HEK293 (cell line): ENCODE results near the gene NUAK1.
A peak's percentile ranks its signal among the peaks of the same experiment; 100 is the strongest.

ENCODE experiments used
- CTCF ChIA-PET: fragments of 350-600 bp; formaldehyde crosslinking; extraction: SDS; loops from one replicate; lab custom pipeline; 2021; ENCODE audit warnings: antibody characterized with exemption; lab: Yijun Ruan, JAX
- POLR2A ChIA-PET: fragments of 300-600 bp; formaldehyde crosslinking; extraction: SDS; loops from one replicate; lab custom pipeline; 2020; ENCODE audit warnings: antibody characterized with exemption, inconsistent platforms; lab: Yijun Ruan, JAX
- H3K27ac ChIP-seq: fragments of 200-500 bp; sonication (Bioruptor generic); 2 replicates; pipeline ENCODE4 v1.5.1; 2014; ENCODE audit warnings: low read depth, low read length, control low read depth, inconsistent platforms; ENCODE audit errors: extremely low read depth
- H3K36me3 ChIP-seq, 2 experiments: fragments of 200-500 bp in 1 of 2; sonication (Bioruptor generic) in 1 of 2; 1 replicate in 1 of 2; 2 replicates in 1 of 2; pipeline ENCODE4 v1.5.1; 2014 to 2017; ENCODE audit warnings: inconsistent platforms in 2 of 2, low read length in 2 of 2; ENCODE audit not compliant: control insufficient read depth in 2 of 2, insufficient read depth in 1 of 2
- H3K4me1 ChIP-seq: fragments of 200-500 bp; sonication (Bioruptor generic); 2 replicates; pipeline ENCODE4 v1.5.1; 2014; ENCODE audit warnings: mild to moderate bottlenecking, low read length, inconsistent platforms; ENCODE audit not compliant: control insufficient read depth, insufficient read depth
- H3K4me3 ChIP-seq: 2 replicates; pipeline ENCODE4 v1.5.1; 2011; ENCODE audit warnings: low read depth, mild to moderate bottlenecking, control low read depth, low read length, moderate library complexity
- H3K9me3 ChIP-seq: fragments of 200-500 bp; sonication (Bioruptor generic); 2 replicates; pipeline ENCODE4 v1.5.1; 2014; ENCODE audit warnings: low read depth, low read length, inconsistent platforms; ENCODE audit not compliant: control insufficient read depth, insufficient read depth
- PRDM10 ChIP-seq: fragments of 450-650 bp; formaldehyde crosslinking; IDR thresholded peaks from 2 replicates; pipeline ENCODE4 v1.5.1; 2016; ENCODE audit warnings: missing biosample characterization, missing genetic modification characterization
- PRDM6 ChIP-seq: fragments of 450-650 bp; formaldehyde crosslinking; IDR thresholded peaks from 2 replicates; pipeline ENCODE4 v1.5.1; 2017; ENCODE audit warnings: missing biosample characterization, missing genetic modification characterization
- TSHZ1 ChIP-seq: fragments of 450-650 bp; formaldehyde crosslinking; IDR thresholded peaks from 2 replicates; pipeline ENCODE4 v1.5.1; 2016; ENCODE audit warnings: missing biosample characterization, missing genetic modification characterization, borderline replicate concordance
- ZNF114 ChIP-seq: fragments of 450-650 bp; formaldehyde crosslinking; IDR thresholded peaks from 2 replicates; pipeline ENCODE4 v1.5.0; 2017; ENCODE audit warnings: missing biosample characterization, missing genetic modification characterization
- ZNF19 ChIP-seq: fragments of 450-650 bp; formaldehyde crosslinking; IDR thresholded peaks from 2 replicates; pipeline ENCODE4; 2016; ENCODE audit warnings: missing biosample characterization, missing genetic modification characterization, low read depth
- ZNF302 ChIP-seq: fragments of 450-650 bp; formaldehyde crosslinking; IDR thresholded peaks from 2 replicates; pipeline ENCODE4 v1.5.1; 2016; ENCODE audit warnings: missing biosample characterization, missing genetic modification characterization, low read depth
- ZNF335 ChIP-seq: fragments of 450-650 bp; formaldehyde crosslinking; conservative IDR thresholded peaks from 2 replicates; pipeline ENCODE4 v1.5.1; 2016; ENCODE audit warnings: missing biosample characterization, missing genetic modification characterization
- ZNF37A ChIP-seq: fragments of 450-650 bp; IDR thresholded peaks from 2 replicates; pipeline ENCODE4 v1.5.1; 2018; ENCODE audit warnings: missing biosample characterization, missing genetic modification characterization
- ZNF449 ChIP-seq: fragments of 450-650 bp; formaldehyde crosslinking; IDR thresholded peaks from 2 replicates; pipeline ENCODE4 v1.5.1; 2017; ENCODE audit warnings: missing biosample characterization, mild to moderate bottlenecking, missing genetic modification characterization, moderate library complexity
- ZNF600 ChIP-seq: fragments of 450-650 bp; formaldehyde crosslinking; IDR thresholded peaks from 2 replicates; pipeline ENCODE4 v1.5.1; 2016; ENCODE audit warnings: missing biosample characterization, missing genetic modification characterization
- ZNF658 ChIP-seq: fragments of 450-650 bp; formaldehyde crosslinking; IDR thresholded peaks from 2 replicates; pipeline ENCODE4; 2016; ENCODE audit warnings: missing biosample characterization, missing genetic modification characterization
- ZNF670 ChIP-seq: fragments of 450-650 bp; formaldehyde crosslinking; IDR thresholded peaks from 2 replicates; pipeline ENCODE4 v1.5.1; 2016; ENCODE audit warnings: missing biosample characterization, missing genetic modification characterization, low read depth
- ZNF747 ChIP-seq: fragments of 450-650 bp; formaldehyde crosslinking; IDR thresholded peaks from 2 replicates; pipeline ENCODE4 v1.5.1; 2016; ENCODE audit warnings: missing biosample characterization, missing genetic modification characterization
- ZNF843 ChIP-seq: fragments of 450-650 bp; formaldehyde crosslinking; IDR thresholded peaks from 2 replicates; pipeline ENCODE4 v1.5.1; 2016; ENCODE audit warnings: missing biosample characterization, missing genetic modification characterization

NUAK1 gene

GRCh38 chr12:106106892-106107291 lies 31.9 kb downstream of the NUAK1 start:
- Histone ChIP-seq H3K4me3 (no peak overlapping the region), H3K27ac (peak overlapping the region; percentile 25; the same call in 1 of the 2 replicates), H3K9me3 (no peaks in the 10 kb centered on the region), H3K36me3 (peaks cover 0 to 6% of the 10 kb centered on the region in 2 experiments; a peak in 2 of 3 replicates), H3K4me1 (peaks cover 33% of the 10 kb centered on the region)
- TF ChIP-seq ZNF658 (tag by site-specific recombination) = no peak
- no peak for TF ChIP-seq ZNF302 (tag by site-specific recombination)
- TF ChIP-seq ZNF843 (tag by site-specific recombination) = no peak
- no peak for TF ChIP-seq TSHZ1 (tag by site-specific recombination)
- 0 out of 2 replicates have a peak, but pooled peaks have one; percentile 21 for TF ChIP-seq ZNF600
- TF ChIP-seq ZNF335 (tag by site-specific recombination) = 0 out of 2 replicates have a peak, but pooled peaks have one; percentile 23
- no peak for TF ChIP-seq ZNF670
- TF ChIP-seq ZNF114 (tag by site-specific recombination) = no peak
- no peak for TF ChIP-seq ZNF37A (tag by site-specific recombination)
- TF ChIP-seq ZNF747 (tag by site-specific recombination) = no peak
- no peak for TF ChIP-seq ZNF19 (tag by site-specific recombination)
- peak; percentile 27; the same call in 1 of the 2 replicates for TF ChIP-seq ZNF449 (tag by site-specific recombination)
- peak; percentile 48 for TF ChIP-seq PRDM10 (tag by site-specific recombination)
- TF ChIP-seq PRDM6 (tag by site-specific recombination) = no peak
- POLR2A ChIA-PET = interaction anchor here (0.9 to 1.2 kb wide), 2 partner anchors 32 to 76 kb away, joined by 3 to 4 read pairs; no protein-coding TSS in a partner anchor
- CTCF ChIA-PET = interaction anchor here (0.5 to 2.1 kb wide), 7 partner anchors 10 to 375 kb away, joined by 3 to 9 read pairs (median 3); no protein-coding TSS in a partner anchor
